HG02884 (cell line): ENCODE data around the gene ATP6AP1.
A peak's percentile ranks its signal among the peaks of the same experiment; 100 is the strongest.
"Not testable (repeated sequence)": the region's sequence is repeated elsewhere in the genome, so short reads cannot be mapped to it uniquely, and the experiment has no call there.

Experiments used
- ATAC-seq: cut with Tn5 transposase; IDR thresholded peaks from one replicate; pipeline ENCODE4 v1.9.1; 2021; ENCODE audit warnings: mild to moderate bottlenecking, moderate library complexity; ENCODE audit not compliant: unreplicated experiment

The ATP6AP1 gene

GRCh38 chrX:154428176-154429171 is at the start of gene ATP6AP1:
ATP6AP1 (plus strand) TSS chrX:154428677; CDS start chrX:154428693, 16 bp downstream.
- ATAC-seq, result peak; percentile 97

- ATAC-seq, result peak; percentile 74
These were observed 49.5 kb upstream of the ATP6AP1 start, which contains the start of gene EMD for GRCh38 chrX:154378799-154379568. EMD (plus strand) TSS chrX:154379295; CDS start chrX:154379485, 190 bp downstream.

GRCh38 chrX:154379569-154379951 is 48.9 kb upstream of the ATP6AP1 start:
- no peak for ATAC-seq

- no peak for ATAC-seq
These were observed 48.3 kb upstream of the ATP6AP1 start for GRCh38 chrX:154380153-154380552.

- ATAC-seq, result no peak
These were observed 47.7 kb upstream of the ATP6AP1 start for GRCh38 chrX:154380787-154381186.

GRCh38 chrX:154381271-154381670 is 47.2 kb upstream of the ATP6AP1 start:
- ATAC-seq, result no peak

GRCh38 chrX:154382483-154383069 is 45.9 kb upstream of the ATP6AP1 start:
- no peak for ATAC-seq

- no peak for ATAC-seq
These were observed 44.9 kb upstream of the ATP6AP1 start for GRCh38 chrX:154383359-154384283.

GRCh38 chrX:154384284-154384892 is 44.1 kb upstream of the ATP6AP1 start:
- ATAC-seq, result no peak

- ATAC-seq, result not testable (repeated sequence)
These were observed 40.4 kb upstream of the ATP6AP1 start for GRCh38 chrX:154388094-154388493.

GRCh38 chrX:154388649-154389048 is 39.8 kb upstream of the ATP6AP1 start:
- not testable (repeated sequence) for ATAC-seq

GRCh38 chrX:154389812-154390747 is 38.4 kb upstream of the ATP6AP1 start:
- ATAC-seq, result peak; percentile 61

GRCh38 chrX:154396363-154396762 is 32.1 kb upstream of the ATP6AP1 start:
- ATAC-seq, result not testable (repeated sequence)

GRCh38 chrX:154396973-154397887 is 31.2 kb upstream of the ATP6AP1 start:
- ATAC-seq, result peak; percentile 44

GRCh38 chrX:154397888-154398667 is 30.4 kb upstream of the ATP6AP1 start, which contains the start of gene RPL10:
RPL10 (plus strand) TSS chrX:154398377; CDS start chrX:154398520, 143 bp downstream.
- peak; percentile 68 for ATAC-seq

- ATAC-seq, result no peak
These were observed 29.6 kb upstream of the ATP6AP1 start for GRCh38 chrX:154398668-154399526.
